HG03064 (cell line): ENCODE data around the gene TBCA.

Experiments
- ATAC-seq: cut with Tn5 transposase; IDR thresholded peaks from one replicate; pipeline ENCODE4 v1.9.1; 2021; ENCODE audit warnings: low read depth; ENCODE audit not compliant: unreplicated experiment

The TBCA gene, protein sequence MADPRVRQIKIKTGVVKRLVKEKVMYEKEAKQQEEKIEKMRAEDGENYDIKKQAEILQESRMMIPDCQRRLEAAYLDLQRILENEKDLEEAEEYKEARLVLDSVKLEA

DNA sequence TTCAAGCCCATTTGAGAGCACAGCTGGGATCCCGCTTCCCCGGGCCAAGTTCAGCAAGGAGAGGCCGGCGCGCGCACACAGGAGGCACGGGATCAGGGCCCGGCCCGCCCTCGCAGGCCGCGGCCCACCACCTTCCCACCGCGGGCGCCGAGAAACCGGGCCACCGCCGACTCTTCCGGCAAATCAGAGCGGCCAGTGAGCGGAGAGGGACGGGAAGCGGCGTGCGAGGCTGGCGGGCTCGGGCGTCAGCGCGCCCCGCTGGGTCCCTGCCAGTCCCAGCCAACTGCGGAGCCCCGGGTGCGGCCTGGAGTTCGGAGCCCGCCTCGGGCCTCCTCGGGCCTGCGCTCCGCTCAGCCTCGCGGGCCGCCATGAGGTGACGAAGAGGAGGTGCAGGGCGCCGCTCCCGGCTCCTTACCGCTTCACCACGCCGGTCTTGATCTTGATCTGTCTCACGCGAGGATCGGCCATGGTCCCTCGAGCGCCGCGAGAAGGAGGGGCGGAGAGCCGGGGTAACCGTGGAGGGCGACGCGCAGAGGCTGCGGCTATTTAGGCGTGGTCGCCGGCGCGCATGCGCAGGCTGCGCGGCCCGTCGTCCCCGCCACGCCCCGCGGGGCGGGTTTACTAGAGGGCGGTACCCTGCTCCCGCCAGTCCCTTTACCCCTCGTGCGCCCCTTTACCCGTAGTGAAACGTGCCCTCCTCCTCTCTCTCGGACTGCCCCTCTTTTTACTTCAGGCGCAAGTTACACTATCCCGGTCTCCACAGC, at the start of gene TBCA:
Gene TBCA (minus strand): TSS at position 550 of the 764 bp plus-strand sequence. CDS start 82 bp downstream, at position 468.
- ATAC-seq: peak; percentile 83

GRCh38 chr5:77824981-77825380, 48.8 kb upstream of the TBCA start:
- ATAC-seq: no peak

- ATAC-seq: no peak
Measured at GRCh38 chr5:77816686-77817085, 40.5 kb upstream of the TBCA start.

- no peak for ATAC-seq
Measured at GRCh38 chr5:77812926-77813589, 36.9 kb upstream of the TBCA start.

DNA sequence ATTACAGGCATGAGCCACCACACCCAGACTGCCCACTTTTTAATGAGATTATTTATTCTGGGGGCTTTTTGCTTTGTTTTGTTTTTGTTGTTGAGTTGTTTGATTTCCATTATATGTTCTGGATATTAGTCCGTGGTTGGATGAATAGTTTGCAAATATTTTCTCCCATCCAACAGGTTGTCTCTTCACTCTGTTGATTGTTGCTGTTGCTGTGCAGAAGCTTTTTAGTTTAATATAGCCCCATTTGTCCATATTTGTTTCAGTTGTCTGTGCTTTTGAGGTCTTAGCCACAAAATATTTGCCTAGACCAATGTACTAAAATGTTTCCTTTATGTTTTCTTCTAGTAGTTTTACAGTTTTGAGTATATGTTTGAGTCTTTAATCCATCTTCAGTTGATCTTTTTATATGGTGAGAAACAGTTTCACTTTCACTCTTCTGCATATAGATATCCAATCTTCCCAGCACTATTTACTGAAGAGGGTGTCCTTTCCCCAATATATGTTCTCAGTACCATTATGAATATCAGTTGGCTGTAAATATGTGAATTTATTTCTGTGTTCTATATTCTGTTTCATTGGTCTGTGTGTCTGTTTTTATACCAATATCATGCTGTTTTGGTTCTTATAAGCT, 30.2 kb upstream of the TBCA start:
- no peak for ATAC-seq

- ATAC-seq: no peak
Measured at GRCh38 chr5:77798456-77798855, 22.3 kb upstream of the TBCA start.

DNA sequence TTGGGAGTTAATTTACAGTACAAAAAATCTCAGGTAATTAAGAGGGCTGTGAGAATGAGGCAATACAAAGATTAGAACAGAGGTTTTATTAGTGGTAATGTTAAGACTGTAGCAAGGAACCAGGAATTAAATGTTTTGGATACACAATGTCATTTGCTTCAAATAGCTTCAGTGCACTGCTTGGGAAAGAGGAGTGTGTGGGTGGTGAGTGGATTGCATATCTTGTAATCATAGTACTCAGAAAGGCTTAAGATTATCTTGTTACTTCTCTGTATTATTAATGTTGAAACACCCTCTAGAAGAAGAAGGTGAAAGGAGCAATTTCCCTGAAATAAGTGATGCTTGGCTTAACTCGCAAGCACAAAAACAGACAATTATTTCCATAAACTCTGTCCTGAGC, 21.0 kb upstream of the TBCA start:
- no peak for ATAC-seq

GRCh38 chr5:77795846-77796245, 19.7 kb upstream of the TBCA start:
- no peak for ATAC-seq

DNA sequence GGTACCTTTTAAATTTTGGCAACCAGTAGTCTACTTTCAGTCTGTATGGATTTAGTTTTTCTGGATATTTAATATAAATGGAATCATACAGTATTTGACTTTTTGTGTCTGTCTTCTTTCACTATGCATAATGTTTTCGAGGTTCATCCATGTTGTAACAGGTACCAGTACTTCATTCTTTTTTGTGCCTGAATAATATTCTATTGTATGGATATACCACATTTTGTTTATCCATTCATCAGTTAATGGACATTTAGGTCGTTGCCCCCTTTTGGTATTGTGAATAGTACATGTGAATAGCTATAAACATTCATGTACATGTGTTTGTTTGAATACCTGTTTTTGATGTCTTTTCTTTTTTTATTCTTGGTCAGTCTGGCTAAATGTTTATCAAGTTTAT, 19.1 kb upstream of the TBCA start:
- ATAC-seq: no peak

GRCh38 chr5:77791926-77792325, 15.8 kb upstream of the TBCA start:
- no peak for ATAC-seq

- no peak for ATAC-seq
Measured at GRCh38 chr5:77791356-77791755, 15.2 kb upstream of the TBCA start.

- no peak for ATAC-seq
Measured at GRCh38 chr5:77785229-77785628, 9.1 kb upstream of the TBCA start.

- no peak for ATAC-seq
Measured at GRCh38 chr5:77784735-77785134, 8.6 kb upstream of the TBCA start.

DNA sequence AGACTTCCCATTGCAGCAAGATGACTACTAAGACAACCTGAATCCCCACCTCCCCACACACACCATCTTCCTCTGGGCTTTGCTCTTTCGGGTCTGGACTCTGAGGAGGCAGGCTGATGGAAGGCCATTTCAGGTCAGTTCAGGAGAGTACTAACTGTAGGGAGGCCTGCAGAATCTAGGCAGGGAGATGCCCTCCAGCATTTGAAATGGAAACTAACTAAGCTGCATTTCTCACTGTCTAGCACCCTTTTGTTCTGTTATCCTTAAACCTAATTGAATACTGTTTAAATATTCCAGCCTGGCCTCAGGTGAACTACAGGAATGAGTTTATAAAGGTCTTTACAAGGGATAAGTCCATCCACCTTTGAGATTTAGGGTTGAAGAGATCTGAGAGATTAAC, 4.9 kb upstream of the TBCA start:
- no peak for ATAC-seq

- no peak for ATAC-seq
Measured at GRCh38 chr5:77778881-77779438, 2.8 kb upstream of the TBCA start.

GRCh38 chr5:77778398-77778797, 2.3 kb upstream of the TBCA start:
- no peak for ATAC-seq

- ATAC-seq: no peak
Measured at GRCh38 chr5:77777911-77778310, 1.8 kb upstream of the TBCA start.

- ATAC-seq: no peak
Measured at GRCh38 chr5:77777281-77777892, 1.2 kb upstream of the TBCA start.

DNA sequence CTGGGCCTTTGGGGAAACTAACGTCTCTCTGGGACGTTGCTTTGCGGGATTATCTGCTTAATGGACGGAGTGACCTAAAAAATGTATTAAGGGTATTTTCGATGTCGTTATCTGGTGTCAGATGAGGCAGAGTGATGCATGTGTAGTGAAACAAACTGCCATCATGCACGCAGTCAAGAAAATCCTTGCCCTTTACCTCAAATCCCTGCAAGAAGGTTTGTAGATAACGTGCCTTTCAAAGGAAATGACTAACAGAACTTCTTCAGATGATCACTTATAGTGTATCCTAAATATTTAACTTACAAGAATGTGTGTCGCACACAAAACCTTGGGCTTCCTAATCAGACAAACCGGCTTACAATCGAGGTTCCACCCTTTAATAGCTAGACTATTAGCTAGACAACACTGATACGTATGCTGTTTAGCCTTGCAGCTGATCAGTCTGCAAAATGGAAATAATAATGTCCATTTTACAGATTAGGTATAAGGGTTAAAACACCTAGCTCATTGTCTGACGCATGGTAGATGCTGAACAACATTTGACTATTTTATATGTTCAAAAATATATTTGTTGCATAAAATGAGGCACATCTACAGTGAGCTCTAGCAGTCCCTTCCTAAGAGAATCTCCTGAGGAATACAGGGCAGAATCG, 541 bp upstream of the TBCA start:
- ATAC-seq: no peak
